GM12891 (cell line): Measurements from ENCODE around the gene SLC15A1.

ENCODE experiments used
- PAX5 ChIP-seq: IDR thresholded peaks from 2 replicates; pipeline ENCODE4 v1.6.1; 2011; ENCODE audit warnings: low read length, moderate library complexity, mild to moderate bottlenecking; ENCODE audit not compliant: insufficient read depth, severe bottlenecking
- POLR2A ChIP-seq: IDR thresholded peaks from 2 replicates; pipeline ENCODE4 v1.6.1; 2011; ENCODE audit warnings: low read depth, low read length, control low read depth
- POLR2AphosphoS5 ChIP-seq: IDR thresholded peaks from 2 replicates; pipeline ENCODE4 v1.6.1; 2011; ENCODE audit warnings: low read depth, low read length, control low read depth
- POU2F2 ChIP-seq: IDR thresholded peaks from 2 replicates; pipeline ENCODE4 v1.6.1; 2011; ENCODE audit warnings: low read depth, mild to moderate bottlenecking, control low read depth, low read length, moderate library complexity
- TAF1 ChIP-seq: IDR thresholded peaks from 2 replicates; pipeline ENCODE4 v1.6.1; 2011; ENCODE audit warnings: low read depth, low read length, control low read depth

DNA sequence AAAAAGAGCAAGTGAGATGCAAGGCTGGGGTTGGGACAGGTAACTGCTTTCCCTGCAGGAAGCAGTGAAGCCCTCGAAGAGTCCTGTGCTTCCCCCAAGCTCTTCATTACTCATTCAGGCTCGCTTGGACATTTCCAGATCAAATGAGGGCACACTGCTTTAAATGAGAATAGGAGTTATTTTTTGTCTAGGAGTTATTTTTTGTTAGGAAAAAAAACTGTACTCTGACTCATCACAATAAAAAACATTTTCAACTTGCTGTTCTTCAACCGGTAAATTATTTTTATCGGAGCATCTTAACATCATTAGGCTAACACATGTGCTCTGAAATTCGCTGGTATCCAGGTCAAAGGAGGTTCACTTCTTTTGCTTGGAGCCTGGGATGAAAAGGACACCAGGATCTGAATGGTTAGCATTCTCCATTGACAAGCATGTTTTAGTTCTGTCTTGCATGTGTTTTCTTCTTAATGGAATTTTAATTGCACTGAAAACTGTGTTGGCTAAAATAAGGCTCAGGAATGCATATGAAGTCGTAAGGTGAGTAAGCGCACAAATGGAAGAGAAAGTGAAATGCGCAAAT lies 94.9 kb downstream of the SLC15A1 start:
- no peak for TF ChIP-seq POLR2A
- TF ChIP-seq POLR2AphosphoS5, result no peak
- no peak for TF ChIP-seq TAF1
- no peak for TF ChIP-seq PAX5
- no peak for TF ChIP-seq POU2F2
